CMK (cell line): ENCODE data around the gene NALF2.

Experiments
- DNase-seq: peaks from one replicate; pipeline ENCODE4 v3.0.0-alpha.2; 2010; ENCODE audit warnings: low read depth

Gene NALF2

DNA sequence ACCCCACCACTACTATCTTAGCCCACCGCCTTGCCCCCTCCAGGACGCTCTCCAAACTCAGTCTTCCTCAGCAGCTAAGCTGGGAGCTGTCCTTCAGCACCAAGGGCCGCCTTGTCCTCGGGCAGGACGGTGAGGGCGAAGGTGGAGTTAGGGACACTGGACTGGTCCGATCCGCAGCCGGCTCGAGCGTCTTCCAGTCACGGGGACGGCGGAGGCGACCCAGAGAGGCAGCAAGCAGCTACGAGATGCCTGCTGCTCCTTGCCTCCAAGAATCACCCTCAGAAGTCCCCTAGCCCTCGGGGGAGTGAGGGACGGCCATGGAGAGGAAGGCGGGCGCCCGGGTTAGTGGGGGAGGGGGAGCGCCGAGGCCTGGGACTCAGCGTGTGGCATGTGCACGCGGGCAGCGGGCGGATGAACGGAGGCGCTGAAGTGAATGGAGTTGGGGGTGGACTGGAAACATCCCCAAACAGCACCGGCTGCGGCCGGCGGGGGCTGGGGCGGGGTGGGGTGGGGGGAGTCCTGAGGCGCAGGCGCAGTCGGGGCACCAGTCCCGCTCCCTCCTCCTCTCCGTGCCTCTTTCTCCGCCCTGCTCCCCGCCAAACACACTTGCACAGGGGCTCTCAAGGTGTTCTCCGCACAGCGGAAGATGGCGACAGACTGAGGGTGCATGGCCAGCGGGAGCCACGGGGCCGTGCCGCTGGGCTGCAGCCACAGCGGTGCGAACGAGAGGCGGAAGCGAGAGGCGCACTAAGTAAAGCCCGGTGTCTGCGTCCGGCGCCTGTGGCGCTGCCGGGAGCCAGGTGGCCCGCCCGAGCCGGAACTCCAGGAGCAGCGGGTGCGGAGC lies at the start of gene NALF2:
TSS of gene NALF2 (plus strand) at position 545 of the 844 bp plus-strand sequence. CDS start 957 bp downstream, outside the sequence.
- DNase-seq: no peak

DNA sequence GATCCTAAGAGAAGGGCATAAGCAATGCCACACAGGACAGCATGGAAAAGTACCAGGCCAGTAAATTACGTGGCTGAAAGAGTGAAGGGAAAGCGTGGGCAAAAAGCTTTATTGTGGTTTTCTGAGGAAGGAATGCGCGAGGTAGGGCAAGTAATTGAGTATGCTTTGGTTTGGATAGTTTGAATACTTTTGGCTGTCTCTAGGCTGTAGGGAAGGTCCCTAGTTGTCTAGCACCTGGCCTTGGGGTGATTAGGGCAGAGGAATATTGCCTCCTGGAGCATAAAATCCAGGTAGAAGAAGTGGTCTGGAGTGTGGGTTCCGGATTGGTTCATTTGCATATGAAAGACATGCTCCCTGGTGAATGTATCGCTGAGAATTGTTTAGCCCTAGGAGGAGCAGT lies 46.4 kb upstream of the NALF2 start:
- DNase-seq: no peak

DNA sequence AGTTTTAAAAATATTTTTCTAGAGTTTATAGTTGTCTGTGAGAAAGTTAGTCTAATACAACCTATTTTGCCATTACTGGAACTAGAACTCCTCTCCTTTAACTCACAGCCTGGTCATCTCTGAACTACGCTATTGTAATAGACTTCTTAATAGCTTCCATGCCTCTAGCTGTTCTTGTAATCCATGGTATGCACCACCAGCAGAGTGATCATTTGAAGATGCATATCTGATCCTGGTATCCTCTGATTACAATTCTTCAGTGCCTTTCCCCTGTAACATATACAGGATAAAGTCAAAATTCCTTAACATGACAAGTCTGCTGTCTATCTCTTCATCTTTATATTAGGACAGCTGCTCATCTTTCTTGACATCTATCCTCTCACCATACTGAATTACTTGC lies 37.6 kb upstream of the NALF2 start:
- DNase-seq: no peak

DNA sequence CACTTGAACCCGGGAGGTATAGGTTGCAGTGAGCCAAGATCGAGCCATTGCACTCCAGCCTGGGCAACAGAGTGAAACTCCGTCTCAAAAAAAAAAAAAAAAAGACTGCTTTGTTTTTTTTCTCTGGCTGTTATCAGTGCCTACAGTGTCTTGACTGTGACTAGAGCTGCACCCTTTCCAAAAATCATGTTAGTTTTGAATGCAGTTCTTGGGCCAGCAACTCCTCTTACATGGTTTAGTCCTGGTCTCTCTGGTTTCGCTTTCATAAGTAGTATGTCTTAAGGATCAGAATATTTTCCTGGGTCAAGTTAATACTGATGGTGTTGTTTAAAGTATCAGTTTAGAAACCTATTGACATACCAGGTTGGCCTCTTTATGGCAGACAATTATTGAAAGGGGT lies 34.2 kb upstream of the NALF2 start:
- DNase-seq: no peak

DNA sequence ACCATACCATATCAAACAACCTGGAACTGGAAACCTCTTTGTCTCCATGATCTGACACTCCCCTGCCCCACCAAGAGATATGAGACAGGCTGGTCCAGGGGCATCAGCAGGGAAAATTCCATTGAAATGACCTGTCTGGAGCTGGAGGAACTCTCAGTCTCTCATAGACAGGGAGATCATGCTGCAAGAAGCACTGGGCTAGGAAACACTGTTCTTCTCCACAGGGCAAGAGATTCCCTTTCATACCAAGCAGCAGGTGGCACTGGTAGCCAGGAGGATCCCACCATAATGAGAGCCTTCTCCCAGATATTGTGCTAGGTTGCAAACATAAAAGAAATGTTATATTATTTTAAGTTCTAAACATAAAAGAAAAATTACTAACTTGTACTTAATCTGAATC lies 14.5 kb upstream of the NALF2 start:
- DNase-seq: no peak

DNA sequence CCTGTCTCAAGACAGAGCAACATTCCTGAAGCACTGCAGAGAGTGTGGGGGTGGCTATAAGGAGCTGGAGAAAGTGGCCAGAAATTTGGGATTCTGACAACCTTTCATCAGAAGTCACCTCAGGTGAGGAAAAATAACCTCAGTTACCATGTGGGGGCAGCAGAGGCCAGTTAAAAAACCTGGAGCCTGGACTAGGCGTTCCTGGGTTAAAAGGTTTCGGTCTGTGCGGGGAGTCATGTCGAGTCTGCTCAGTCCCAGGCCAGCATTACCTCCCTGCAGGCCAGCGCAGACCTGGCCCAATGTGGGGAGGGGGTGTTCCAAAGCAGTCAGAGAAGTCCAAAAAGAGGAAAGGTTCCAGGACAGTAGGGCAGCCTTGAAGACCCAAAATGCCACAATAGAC lies 10.9 kb upstream of the NALF2 start:
- DNase-seq: no peak

DNA sequence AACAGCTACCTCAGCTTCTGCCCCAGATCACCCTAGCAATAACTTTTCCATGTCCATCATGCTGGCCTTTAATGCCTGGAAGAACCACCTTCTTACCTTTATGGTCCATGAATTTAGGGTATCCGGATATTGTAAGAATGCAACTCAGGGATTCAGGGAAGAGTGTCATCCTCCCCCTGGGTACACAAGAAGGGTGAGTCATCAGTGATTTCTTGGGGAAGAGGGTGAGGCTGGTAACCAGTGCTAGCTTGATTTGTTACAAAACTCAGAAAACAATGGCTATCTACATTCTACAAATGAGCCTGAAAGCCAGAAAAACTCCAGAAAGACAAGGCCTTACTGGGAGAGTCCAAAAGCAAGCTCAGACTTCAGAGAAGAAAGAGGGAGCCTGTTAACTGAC lies 10.4 kb upstream of the NALF2 start:
- DNase-seq: no peak

DNA sequence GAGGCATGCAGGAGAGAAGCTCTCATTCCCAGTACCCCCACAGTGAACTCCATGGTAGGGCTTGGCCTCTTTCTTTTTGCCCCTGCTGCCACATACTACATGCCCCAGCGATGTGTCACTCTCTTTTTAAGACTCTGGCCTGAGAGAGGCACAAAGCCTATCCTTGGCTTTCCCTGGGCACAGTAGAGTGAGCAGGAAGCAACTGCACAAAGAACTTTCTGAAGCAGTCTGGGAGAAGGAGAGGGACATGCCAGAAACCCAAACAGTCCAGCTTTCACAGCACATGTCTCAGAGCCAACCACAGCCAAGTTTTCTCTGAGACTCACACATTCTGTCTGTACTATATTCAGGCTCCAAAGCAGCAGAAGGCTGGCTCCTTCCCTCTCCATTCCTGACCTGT lies 7.9 kb upstream of the NALF2 start:
- DNase-seq: no peak

DNA sequence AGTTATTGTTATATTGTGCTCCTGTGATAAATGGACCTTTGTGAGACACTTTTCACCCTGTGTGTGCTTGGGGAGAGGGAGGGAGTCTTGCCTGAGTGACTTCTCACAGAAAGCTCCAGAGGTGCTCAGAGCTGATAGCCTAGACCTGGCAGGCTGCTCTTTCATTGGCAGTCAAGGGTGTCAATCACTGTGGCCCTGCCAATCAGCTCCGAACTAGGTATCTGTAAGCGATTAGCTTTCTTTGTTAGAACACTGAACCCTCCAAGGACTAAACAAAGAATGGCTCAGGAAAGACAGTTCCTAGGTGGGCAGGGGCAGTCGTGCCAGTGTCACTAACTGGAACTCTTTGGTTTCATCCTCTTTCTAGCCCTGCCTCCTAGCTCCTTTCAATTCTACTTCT lies 2.7 kb upstream of the NALF2 start:
- DNase-seq: no peak

DNA sequence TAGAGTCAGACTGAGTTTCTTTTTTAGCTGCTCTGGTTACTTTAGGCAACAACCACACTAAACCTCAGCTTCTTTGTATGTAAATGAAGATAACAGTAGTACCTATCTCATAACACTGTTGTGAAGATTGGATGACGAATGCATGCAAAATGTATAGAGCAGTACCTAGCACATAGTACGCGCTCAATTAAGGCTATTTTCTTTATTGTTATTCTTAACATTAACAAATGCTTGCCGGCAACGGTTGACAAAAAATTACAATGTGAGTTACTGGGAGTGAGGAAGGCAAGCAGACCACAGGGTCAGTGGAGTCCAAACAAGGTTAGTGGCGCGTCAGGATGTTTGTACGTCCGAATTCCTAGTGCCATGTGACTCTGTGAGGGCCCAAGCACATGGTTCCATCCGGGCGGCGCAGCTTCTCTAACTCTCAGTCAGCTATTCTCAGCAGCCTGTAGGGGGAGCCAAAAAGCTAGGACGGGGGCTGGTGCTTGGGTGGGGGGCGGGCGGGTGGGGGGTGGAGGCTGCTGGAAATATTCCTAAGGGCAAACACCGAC lies 821 bp upstream of the NALF2 start:
- DNase-seq: no peak

DNA sequence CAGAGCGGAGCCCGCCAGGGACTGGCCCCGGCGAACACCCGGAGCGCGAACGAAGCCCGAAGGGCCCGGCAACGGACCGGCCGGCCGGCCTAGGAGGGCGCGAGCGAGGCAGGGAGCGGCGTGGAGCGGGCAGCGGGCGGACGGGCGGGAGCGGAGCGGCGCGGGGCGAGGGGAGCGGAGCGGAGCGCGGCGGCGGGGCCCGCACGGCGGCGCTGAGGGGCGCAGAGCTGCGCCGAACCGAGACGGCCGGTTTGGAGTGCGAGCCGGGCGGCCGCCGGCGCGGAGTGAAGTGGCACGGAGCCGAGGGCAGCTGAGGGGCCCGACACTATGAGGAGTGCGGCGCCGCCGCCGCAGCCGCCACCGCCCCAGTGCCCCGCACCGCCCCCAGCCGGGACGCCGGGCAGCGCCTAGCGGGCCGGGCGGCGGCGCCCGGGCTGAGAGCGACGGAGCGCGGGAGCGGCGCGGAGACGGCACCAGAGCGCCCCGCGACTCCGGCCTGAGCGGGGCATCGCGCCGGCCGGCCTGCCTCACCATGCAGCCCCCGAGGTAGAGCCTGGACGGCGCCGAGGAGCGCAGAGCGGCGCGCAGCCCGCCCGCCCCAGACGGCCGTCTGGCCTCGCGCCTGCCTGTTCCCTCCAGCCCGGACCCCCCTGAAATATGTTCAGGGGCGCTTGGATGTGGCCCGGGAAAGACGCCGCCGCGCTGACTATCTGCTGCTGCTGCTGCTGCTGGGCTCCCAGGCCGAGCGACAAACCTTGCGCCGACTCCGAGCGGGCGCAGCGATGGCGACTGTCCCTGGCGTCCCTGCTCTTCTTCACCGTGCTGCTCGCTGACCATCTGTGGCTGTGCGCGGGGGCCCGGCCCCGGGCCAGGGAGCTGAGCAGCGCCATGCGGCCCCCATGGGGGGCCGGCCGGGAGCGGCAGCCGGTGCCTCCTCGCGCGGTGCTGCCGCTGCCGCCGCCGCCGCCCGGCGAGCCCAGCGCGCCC lies 793 bp downstream of the NALF2 start:
- no peak for DNase-seq

DNA sequence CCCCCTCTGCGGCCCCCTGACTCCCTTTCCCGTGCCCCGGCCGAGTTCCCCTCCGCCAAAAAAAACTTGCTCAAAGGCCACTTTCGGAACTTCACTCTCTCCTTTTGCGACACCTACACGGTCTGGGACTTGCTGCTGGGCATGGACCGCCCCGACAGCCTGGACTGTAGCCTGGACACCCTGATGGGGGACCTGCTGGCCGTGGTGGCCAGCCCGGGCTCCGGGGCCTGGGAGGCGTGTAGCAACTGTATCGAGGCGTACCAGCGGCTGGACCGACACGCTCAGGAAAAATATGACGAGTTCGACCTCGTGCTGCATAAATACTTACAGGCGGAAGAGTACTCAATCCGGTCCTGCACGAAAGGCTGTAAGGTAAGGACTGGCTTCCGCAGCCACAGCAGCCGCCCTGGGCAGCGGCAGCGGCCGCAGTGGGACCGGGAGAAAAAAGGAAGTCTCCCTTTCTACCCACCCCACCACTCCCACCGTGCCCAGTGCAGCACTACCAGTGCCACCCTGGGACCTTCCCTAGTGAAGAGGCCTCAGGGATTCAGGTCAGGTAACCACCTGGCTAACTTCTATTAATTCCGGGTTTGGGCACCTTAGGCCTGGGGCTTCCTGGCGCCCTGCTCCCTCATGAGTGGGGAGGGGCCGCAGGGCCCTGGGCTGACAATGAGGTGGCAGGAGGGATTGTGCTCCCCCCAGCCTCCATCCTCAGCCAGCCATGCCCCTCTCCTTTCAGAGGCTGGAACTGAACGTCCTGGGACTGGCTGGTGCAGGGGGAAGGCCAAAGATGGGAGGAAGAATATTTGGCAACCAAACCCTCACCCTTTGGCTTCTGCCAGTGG lies 1.9 kb downstream of the NALF2 start:
- no peak for DNase-seq

DNA sequence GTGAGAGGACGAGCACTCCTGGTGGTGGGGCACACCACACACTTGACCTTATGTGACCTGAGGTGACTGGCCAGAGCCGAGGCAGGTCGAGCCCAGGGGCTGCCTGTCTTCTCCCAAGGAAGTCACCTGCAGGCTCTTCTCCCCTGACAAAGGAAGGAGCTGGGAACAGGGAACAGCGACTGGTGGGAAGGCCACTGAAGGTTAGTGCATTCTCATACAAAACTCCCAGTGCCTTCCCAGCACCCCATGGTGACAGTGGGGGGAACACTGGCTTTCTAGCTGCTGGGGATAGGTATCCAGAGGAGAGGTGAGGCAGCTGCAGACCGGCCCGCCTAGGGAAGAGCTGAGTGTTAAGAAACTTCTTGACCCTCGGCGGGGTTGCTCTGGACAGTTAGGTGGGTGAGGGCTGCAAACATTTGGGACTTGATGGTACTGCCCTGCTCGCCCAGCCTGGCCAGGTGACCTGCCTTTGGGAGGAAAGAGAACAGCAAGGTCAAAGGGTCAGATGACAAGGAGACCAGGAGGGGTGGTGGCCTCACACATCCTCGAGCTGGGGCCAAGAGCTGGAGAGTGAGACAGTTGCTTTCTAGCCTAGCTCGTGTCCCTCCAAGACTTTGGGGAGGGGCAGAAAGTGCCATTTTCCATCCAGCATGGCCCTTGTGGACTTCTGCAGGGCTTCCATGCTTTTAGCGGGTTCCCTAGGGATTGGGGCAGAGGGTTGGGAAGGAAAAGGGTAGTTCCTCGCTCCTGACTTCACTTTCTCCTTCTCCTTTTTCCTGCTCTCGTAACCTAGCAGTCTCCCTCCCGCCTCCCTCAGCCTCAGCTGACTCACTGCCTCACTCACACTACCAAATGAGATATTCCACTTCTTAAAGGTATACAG lies 2.7 kb downstream of the NALF2 start:
- DNase-seq: no peak

DNA sequence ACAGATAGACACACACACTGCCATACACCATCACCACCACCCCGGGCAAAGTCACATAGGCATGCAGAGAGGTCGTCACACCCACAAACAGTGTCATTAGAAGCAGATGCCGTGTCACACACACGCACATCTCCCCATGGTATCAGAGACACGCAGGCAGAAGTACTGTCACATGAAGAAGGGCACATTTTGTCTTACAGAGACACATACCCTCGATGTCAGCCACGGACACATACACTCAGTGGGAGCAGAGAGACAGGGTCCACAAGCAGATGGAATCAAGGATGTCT lies 3.3 kb downstream of the NALF2 start:
- DNase-seq: no peak

DNA sequence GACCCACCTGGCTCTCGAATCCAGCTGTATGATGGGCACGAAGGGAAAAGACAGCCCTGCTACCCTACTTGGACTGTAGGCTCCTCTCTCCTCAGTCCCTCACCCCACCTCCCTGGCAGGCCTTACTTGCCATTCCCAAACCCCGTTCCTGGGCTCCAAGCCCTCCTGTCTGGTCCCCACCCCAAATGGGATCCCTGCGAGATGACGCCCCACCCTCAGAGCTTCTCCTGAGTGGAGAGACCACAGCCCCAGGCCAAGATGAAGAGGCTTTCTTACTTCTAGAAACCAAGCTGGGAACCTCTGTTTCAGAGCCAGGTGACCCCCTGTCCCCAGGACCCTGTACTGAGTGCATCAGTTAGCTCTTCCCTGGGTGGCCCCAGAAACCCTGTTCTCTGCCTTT lies 4.5 kb downstream of the NALF2 start:
- no peak for DNase-seq

DNA sequence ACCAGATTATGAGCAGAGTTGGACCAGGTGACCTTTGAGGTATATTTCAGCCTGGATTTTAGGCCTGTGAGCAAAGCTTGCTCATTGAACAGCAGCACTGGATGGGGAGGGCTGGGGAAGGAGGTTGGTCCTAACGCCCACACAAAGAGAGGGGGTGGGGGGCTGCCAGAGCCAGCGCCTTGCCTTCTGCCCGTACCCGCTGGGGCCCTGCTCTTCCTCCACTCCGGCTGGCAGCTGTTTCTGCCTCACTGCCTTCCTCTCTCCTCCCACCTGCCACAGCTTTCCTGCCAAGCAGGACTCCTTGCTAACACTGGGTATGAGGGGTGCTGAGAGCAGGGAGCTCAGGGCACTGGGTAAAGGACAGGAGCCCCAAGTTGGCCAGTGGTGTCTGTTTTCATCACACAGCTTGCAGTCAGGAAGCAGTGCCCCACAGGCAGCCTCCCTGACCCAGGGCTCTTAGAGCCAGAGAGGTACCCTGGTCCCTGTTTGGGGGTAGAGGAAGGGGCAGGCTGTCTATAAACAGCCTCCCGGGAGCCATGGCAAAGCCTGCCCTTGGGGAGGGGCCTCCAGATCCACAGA lies 6.1 kb downstream of the NALF2 start:
- DNase-seq: no peak

DNA sequence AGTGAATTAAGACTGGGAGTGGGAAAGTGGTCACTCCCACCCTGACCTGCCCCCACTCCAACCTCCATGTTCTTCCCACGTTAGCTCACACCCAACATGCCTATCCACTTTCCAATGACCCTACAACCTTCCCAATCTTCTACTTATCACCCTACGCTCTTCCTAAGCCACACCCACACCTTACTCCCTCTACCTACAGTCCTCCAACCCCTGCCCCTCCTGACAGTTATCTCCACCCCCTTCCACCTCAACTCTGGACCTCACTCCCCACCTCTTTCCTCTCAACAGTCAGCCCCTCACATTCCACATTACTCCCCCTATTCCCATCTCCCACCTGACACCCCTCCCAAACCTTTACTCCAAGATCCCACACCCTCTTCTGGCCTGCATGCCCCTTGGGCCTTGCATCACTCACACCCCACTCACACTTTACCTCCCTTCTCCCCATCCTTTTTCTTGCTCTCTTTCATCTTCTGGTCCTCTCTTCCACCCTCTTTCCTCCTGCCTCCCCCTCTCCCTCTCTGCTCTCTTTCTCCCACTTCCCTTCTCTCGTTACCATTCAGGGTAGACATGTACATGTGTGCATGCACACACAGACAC lies 6.9 kb downstream of the NALF2 start:
- no peak for DNase-seq

DNA sequence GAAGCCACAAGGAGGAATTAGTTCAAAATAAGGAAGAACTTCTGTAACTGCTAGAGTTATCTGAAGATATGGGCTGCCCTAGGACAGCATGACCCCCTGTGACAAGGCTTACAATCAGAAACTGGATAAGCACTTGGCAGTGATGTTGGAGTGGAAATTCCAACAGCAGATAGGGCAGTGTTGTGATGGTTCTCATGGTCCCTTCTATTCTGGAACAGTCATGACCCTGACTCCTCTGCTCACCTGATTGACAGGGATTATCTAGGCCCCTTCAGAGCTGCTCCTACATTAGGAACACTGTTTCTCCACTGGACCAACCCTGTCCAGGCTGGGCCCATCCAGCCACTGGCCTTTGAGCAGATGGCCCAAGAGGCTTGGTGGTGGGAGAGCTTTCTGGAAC lies 17.9 kb downstream of the NALF2 start:
- no peak for DNase-seq

DNA sequence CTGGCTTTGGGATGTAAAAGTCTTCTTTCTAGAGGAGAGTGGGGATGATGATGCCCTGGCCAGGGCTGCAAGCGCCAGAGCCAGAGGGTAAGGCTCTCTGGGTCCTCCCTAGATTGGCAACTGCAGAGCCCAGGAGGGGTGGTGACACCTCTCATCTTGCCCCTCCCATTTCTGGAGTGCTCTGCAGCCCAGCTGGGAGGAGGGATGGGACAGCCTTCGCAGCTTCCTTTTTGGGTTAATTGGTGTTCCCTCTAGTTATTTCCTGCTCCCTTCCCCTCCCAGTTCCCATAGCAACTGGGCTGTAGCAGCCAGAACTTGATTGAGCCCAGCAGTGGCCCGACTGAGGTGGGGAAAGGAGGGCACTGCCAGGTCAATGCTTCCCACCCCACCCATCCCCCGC lies 19.2 kb downstream of the NALF2 start:
- no peak for DNase-seq

DNA sequence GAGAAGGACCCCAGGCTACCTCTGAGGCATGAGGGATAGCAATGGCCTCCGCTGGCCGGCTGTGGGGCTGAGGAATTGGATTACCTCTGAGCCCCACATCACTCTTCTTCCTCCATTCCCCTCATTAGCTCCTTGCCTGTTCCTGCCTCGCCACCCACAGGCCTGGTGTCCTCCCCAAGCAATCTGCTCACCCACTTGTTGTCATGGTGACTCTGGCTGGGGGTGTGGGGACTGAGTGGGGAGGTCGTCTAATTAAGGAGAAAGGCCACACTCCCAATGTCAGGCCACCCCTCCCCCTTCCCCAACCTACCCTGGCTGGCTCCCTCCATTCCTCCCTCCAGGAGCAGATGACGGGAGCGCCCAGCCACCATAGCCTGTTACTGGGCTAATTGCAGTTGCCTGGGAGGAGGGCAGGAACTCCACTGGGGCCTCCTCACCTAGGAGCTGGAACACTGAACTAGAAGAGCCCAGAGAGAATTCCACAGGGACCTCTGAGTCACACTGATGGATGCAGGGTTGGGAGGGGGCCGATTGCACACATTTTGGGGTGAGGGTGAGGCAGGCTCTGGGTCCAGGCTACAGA lies 20.7 kb downstream of the NALF2 start:
- DNase-seq: no peak
